NCI-H1436 (cell line): ENCODE results near the gene ITCH.
"Not testable (repeated sequence)": the region's sequence is repeated elsewhere in the genome, so short reads cannot be mapped to it uniquely, and the experiment has no call there.

Experiments used
- DNase-seq: peaks from one replicate; lab custom pipeline; 2025; lab: John Stamatoyannopoulos, UW

Gene ITCH

GRCh38 chr20:34420975-34421374, 57.9 kb downstream of the ITCH start:
- no peak for DNase-seq

GRCh38 chr20:34421766-34422466, 58.8 kb downstream of the ITCH start:
- DNase-seq: no peak

GRCh38 chr20:34425032-34425690, 62.1 kb downstream of the ITCH start:
- not testable (repeated sequence) for DNase-seq

- DNase-seq: no peak
Measured at GRCh38 chr20:34426026-34426425, 63.0 kb downstream of the ITCH start.

GRCh38 chr20:34427331-34427730, 64.3 kb downstream of the ITCH start:
- DNase-seq: no peak

- no peak for DNase-seq
Measured at GRCh38 chr20:34427784-34428183, 64.7 kb downstream of the ITCH start.

GRCh38 chr20:34431168-34431567, 68.1 kb downstream of the ITCH start:
- no peak for DNase-seq

GRCh38 chr20:34432663-34433062, 69.6 kb downstream of the ITCH start:
- not testable (repeated sequence) for DNase-seq

- no peak for DNase-seq
Measured at GRCh38 chr20:34433391-34433790, 70.3 kb downstream of the ITCH start.

- DNase-seq: no peak
Measured at GRCh38 chr20:34435589-34435988, 72.5 kb downstream of the ITCH start.

- DNase-seq: no peak
Measured at GRCh38 chr20:34437330-34437986, 74.4 kb downstream of the ITCH start.

GRCh38 chr20:34439168-34439567, 76.1 kb downstream of the ITCH start:
- no peak for DNase-seq

- not testable (repeated sequence) for DNase-seq
Measured at GRCh38 chr20:34441423-34441822, 78.3 kb downstream of the ITCH start.

GRCh38 chr20:34443546-34443945, 80.5 kb downstream of the ITCH start:
- no peak for DNase-seq

GRCh38 chr20:34445177-34446065, 82.3 kb downstream of the ITCH start:
- no peak for DNase-seq

- no peak for DNase-seq
Measured at GRCh38 chr20:34448517-34448916, 85.4 kb downstream of the ITCH start.

- no peak for DNase-seq
Measured at GRCh38 chr20:34449674-34450592, 86.9 kb downstream of the ITCH start.

- DNase-seq: no peak
Measured at GRCh38 chr20:34452281-34452982, 89.4 kb downstream of the ITCH start.

- DNase-seq: no peak
Measured at GRCh38 chr20:34458631-34459030, 95.6 kb downstream of the ITCH start.

- no peak for DNase-seq
Measured at GRCh38 chr20:34459209-34459897, 96.3 kb downstream of the ITCH start.
